ENCODE data around the gene GKN1.
A peak's percentile ranks its signal among the peaks of the same experiment; 100 is the strongest.

Gene GKN1

DNA sequence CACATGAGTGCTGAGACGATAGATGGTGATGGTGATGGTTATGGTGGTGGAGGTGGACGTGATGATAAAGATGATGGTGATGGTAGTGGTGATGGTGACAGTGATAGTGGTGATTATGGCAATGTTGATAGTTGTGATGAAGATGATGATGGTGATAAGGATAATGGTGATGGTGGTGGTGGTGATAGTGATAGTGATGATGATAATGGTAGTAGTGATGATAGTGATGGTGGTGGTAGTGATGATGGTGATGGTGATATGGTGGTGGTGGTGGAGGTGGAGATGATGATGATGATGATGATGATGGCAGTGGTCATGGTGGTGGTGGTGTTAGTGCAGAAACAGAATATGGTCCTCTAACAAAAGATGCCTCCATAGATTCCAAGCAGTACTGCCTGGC, 48.8 kb downstream of the GKN1 start:
- no peak for TF ChIP-seq YY1 (IDR thresholded peaks at IDR 0.05; ENCODE audit: low read depth)
- TF ChIP-seq, protein P1, sequence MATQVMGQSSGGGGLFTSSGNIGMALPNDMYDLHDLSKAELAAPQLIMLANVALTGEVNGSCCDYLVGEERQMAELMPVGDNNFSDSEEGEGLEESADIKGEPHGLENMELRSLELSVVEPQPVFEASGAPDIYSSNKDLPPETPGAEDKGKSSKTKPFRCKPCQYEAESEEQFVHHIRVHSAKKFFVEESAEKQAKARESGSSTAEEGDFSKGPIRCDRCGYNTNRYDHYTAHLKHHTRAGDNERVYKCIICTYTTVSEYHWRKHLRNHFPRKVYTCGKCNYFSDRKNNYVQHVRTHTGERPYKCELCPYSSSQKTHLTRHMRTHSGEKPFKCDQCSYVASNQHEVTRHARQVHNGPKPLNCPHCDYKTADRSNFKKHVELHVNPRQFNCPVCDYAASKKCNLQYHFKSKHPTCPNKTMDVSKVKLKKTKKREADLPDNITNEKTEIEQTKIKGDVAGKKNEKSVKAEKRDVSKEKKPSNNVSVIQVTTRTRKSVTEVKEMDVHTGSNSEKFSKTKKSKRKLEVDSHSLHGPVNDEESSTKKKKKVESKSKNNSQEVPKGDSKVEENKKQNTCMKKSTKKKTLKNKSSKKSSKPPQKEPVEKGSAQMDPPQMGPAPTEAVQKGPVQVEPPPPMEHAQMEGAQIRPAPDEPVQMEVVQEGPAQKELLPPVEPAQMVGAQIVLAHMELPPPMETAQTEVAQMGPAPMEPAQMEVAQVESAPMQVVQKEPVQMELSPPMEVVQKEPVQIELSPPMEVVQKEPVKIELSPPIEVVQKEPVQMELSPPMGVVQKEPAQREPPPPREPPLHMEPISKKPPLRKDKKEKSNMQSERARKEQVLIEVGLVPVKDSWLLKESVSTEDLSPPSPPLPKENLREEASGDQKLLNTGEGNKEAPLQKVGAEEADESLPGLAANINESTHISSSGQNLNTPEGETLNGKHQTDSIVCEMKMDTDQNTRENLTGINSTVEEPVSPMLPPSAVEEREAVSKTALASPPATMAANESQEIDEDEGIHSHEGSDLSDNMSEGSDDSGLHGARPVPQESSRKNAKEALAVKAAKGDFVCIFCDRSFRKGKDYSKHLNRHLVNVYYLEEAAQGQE (IDR thresholded peaks at IDR 0.05; ENCODE audit: low read depth): no peak
- TF ChIP-seq EP300 (IDR thresholded peaks at IDR 0.05; ENCODE audit: borderline replicate concordance): no peak
- TF ChIP-seq, protein P2, sequence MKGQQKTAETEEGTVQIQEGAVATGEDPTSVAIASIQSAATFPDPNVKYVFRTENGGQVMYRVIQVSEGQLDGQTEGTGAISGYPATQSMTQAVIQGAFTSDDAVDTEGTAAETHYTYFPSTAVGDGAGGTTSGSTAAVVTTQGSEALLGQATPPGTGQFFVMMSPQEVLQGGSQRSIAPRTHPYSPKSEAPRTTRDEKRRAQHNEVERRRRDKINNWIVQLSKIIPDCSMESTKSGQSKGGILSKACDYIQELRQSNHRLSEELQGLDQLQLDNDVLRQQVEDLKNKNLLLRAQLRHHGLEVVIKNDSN (IDR thresholded peaks at IDR 0.05): no peak
- no peak for TF ChIP-seq EGR1 (IDR thresholded peaks at IDR 0.05)
- no peak for TF ChIP-seq NFIC (IDR thresholded peaks at IDR 0.05)
- no peak for TF ChIP-seq TAF1 (IDR thresholded peaks at IDR 0.05; ENCODE audit: low read depth)
- TF ChIP-seq TEAD4 (IDR thresholded peaks at IDR 0.05): no peak
- TF ChIP-seq TCF12 (IDR thresholded peaks at IDR 0.05; ENCODE audit: low read depth): no peak
- TF ChIP-seq FOXM1 (IDR thresholded peaks at IDR 0.05; ENCODE audit: borderline replicate concordance, low read depth): no peak
- TF ChIP-seq, protein P3, sequence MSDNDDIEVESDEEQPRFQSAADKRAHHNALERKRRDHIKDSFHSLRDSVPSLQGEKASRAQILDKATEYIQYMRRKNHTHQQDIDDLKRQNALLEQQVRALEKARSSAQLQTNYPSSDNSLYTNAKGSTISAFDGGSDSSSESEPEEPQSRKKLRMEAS (IDR thresholded peaks at IDR 0.05): no peak
- TF ChIP-seq ZBTB7A (IDR thresholded peaks at IDR 0.05; ENCODE audit: low read depth): no peak
- TF ChIP-seq CEBPB (IDR thresholded peaks at IDR 0.05): no peak
- no peak for TF ChIP-seq RAD21 (IDR thresholded peaks at IDR 0.05; ENCODE audit: low read depth)
- no peak for TF ChIP-seq CREB1 (IDR thresholded peaks at IDR 0.05; ENCODE audit: low read depth)

DNA sequence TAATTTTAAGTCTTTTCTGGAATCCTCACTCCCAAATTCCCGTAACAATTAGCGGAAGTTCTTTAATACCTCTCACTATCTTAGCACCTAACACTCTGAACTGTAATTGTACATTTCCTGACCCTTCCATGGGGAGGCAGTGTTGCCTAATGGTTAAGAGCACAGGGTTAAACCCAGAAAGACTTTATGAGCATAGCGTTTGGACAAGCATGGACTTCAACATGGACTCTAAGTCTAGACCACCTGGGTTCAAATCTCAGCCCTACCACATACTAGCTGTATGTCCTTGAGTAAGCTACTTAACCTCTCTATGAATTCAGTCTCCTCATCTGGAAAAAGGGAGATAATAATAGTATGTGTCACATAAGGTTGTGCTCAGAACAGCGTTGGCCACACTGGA, 51.6 kb downstream of the GKN1 start:
- TF ChIP-seq RAD21 (IDR thresholded peaks at IDR 0.05; ENCODE audit: low read depth): peak; percentile 86
- TF ChIP-seq TCF12 (IDR thresholded peaks at IDR 0.05; ENCODE audit: low read depth): no peak
- TF ChIP-seq EP300 (IDR thresholded peaks at IDR 0.05; ENCODE audit: borderline replicate concordance): no peak
- TF ChIP-seq CREB1 (IDR thresholded peaks at IDR 0.05; ENCODE audit: low read depth): no peak
- no peak for TF ChIP-seq EGR1 (IDR thresholded peaks at IDR 0.05)

DNA sequence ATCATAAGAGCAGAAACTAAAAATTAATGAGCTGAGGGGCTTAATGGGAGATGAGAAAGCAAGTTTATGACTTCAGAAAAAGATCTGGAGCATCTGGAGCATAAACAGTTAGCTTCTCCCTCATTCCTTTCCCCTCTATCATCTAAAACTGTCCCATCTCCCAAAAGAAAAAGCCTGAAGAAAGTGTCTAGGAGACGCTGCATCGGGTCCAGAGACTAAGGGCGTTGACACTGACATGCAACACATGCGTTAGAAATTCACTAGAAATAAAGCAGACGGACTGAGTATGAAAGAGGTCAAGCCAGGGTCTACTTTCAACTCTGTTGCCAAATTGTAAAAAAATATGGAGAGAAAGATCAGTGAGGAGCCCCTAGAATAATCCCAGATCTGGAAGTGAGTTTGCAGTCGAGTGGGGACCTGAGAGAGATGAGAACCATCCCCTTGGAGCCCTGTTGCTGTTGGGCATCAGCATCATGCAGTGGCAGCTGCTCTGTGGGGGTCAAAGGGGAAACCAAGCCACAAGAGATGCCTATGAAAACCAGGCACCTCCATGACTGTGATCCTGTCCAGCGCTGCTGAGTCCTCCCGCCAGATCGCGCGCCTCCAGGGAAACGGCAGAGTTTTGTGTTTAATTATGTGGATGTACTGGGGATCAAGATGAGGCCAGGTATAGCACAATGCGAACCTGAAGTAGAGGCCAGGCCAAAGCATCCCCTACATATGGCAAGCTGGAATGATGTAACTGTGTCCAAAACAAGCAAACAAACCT, 52.4 kb downstream of the GKN1 start:
- TF ChIP-seq CREB1 (IDR thresholded peaks at IDR 0.05; ENCODE audit: low read depth) (no peak), TCF12 (IDR thresholded peaks at IDR 0.05; ENCODE audit: low read depth) (no peak), CEBPB (IDR thresholded peaks at IDR 0.05) (no peak), RAD21 (IDR thresholded peaks at IDR 0.05; ENCODE audit: low read depth) (no peak), TAF1 (IDR thresholded peaks at IDR 0.05; ENCODE audit: low read depth) (no peak)

All from Ishikawa (cell line).